ENCODE data around the gene MASP2. TPM values are rescaled to one million over a fixed set of nuclear protein-coding genes. Genes with fewer than 3 reads are reported as not detected.

MASP2 gene
- total RNA-seq, 4 donors from 2014 or later: not detected

DNA sequence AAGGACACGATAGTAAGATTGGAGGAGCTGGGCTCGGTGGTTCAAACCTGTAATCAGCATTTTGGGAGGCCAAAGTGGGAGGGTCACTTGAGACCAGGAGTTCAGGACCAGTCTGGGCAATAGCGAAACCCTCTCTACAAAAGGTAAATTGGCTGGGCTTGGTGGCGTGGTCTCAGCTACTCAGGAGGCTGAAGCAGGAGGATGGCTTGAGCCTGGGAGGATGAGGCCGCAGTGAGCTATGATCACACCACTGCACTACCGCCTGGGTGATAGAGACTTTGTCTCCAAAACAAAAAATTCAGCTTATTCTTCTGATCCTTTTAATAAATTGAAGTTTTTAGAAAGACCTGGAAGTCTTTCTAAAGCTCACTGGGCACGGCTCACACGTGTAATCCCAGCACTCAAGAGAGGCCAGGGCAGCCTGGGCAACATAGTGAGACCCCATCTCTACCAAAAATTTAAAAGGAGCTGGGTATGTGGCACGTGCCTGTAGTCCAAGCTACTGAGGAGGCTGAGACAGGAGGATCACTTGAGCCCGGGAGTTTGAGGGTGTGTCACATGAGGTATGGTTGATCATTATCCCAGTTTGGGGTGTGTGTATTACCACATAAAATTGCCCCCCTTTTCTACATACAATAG, 15.3 kb downstream of the MASP2 start:
- H3K27me3 ChIP-seq: no peaks in the 10 kb centered on the region
- no peak for DNase-seq (ENCODE audit: low spot score in 2 of 2)
- TF ChIP-seq, protein P1, sequence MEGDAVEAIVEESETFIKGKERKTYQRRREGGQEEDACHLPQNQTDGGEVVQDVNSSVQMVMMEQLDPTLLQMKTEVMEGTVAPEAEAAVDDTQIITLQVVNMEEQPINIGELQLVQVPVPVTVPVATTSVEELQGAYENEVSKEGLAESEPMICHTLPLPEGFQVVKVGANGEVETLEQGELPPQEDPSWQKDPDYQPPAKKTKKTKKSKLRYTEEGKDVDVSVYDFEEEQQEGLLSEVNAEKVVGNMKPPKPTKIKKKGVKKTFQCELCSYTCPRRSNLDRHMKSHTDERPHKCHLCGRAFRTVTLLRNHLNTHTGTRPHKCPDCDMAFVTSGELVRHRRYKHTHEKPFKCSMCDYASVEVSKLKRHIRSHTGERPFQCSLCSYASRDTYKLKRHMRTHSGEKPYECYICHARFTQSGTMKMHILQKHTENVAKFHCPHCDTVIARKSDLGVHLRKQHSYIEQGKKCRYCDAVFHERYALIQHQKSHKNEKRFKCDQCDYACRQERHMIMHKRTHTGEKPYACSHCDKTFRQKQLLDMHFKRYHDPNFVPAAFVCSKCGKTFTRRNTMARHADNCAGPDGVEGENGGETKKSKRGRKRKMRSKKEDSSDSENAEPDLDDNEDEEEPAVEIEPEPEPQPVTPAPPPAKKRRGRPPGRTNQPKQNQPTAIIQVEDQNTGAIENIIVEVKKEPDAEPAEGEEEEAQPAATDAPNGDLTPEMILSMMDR (IDR thresholded peaks at IDR 0.05): no peak
- TF ChIP-seq EP300 (IDR thresholded peaks at IDR 0.05): no peak
- TF ChIP-seq POLR2A (IDR thresholded peaks at IDR 0.05): no peak
- peaks cover 0 to 39% (median 0%) of the 10 kb centered on the region in 3 donors for H3K36me3 ChIP-seq
- H3K9me3 ChIP-seq: no peaks in the 10 kb centered on the region
- no peak overlapping the region for H3K4me3 ChIP-seq
- WGBS, 2 donors: 87 to 91% methylated on average over 10 of the region's 10 CpGs
- peaks cover 0 to 6% (median 0%) of the 10 kb centered on the region in 4 donors for H3K4me1 ChIP-seq
- H3K27ac ChIP-seq: no peak overlapping the region

DNA sequence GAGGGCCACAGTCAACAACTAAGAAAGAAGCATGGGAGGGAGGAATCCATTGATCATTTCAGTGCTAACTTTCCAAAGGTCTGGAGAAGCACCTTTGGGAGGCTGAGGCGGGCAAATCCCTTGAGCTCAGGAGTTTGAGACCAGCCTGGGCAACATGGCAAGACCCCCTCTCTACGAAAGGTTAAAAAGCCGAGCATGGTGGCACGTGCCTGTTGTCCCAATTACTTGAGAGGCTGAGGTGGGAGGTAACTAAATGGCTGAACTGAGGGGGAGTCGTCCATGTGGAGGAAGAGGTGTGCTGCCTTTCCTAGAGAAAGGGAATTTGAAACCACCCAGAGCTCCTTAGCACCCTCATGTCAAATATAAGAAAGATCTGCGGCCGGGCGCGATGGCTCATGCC, 16.2 kb downstream of the MASP2 start:
- H3K9me3 ChIP-seq: no peaks in the 10 kb centered on the region
- TF ChIP-seq, protein P1 (IDR thresholded peaks at IDR 0.05): no peak
- TF ChIP-seq EP300 (IDR thresholded peaks at IDR 0.05) (no peak), POLR2A (IDR thresholded peaks at IDR 0.05) (no peak)
- H3K36me3 ChIP-seq: peaks cover 0 to 48% (median 0%) of the 10 kb centered on the region in 3 donors
- 83 to 87% methylated on average over 9 of the region's 9 CpGs for WGBS, 2 donors
- no peak overlapping the region for H3K27ac ChIP-seq
- no peak overlapping the region for H3K4me3 ChIP-seq
- H3K4me1 ChIP-seq: peaks cover 0 to 6% (median 0%) of the 10 kb centered on the region in 4 donors
- no peak for DNase-seq (ENCODE audit: low spot score in 2 of 2)
- H3K27me3 ChIP-seq: no peaks in the 10 kb centered on the region

DNA sequence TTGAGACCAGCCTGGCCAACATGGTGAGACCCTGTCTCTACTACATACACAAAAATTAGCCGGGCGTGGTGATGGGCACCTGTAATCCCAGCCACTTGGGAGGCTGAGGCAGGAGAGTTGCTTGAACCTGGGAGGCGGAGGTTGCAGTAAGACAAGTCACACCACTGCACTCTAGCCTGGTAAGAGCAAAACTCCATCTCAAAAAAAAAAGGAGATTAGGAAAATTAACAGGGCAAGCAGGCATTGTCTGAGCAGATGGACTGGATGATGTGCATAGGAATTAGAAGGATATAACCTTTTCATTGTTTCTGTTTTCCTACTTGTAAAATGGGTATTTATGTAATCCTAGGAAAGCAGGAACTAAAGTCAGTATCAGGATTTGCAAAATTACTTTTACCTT, 19.0 kb downstream of the MASP2 start:
- no peak overlapping the region for H3K4me3 ChIP-seq
- TF ChIP-seq POLR2A (IDR thresholded peaks at IDR 0.05): no peak
- TF ChIP-seq, protein P1 (IDR thresholded peaks at IDR 0.05): no peak
- no peak for TF ChIP-seq EP300 (IDR thresholded peaks at IDR 0.05)
- H3K27me3 ChIP-seq: no peaks in the 10 kb centered on the region
- H3K9me3 ChIP-seq: no peaks in the 10 kb centered on the region
- 93 to 98% methylated on average over 3 of the region's 3 CpGs for WGBS, 2 donors
- peaks cover 0 to 71% (median 0%) of the 10 kb centered on the region in 3 donors for H3K36me3 ChIP-seq
- H3K27ac ChIP-seq: no peak overlapping the region
- DNase-seq (ENCODE audit: low spot score in 2 of 2): no peak
- peaks cover 0 to 12% (median 0%) of the 10 kb centered on the region in 4 donors for H3K4me1 ChIP-seq

DNA sequence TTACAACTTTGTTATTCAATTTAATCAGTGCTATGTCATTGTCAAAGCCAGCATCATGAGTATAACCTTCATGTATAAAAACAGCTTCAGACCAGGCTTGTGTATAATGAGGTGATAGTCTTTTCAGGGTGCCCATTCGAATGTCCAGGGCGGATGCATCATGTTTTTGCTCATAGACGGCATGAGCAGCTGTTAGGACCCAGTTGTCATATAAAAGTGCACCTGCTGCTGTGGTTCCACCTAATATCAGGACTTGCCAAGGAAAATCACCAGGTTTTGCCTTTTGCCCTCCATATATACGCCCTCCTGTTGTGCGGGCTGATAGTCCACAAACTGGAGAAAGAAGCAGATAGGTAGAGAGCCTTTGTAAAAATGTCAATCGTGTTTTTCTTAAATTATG, 19.7 kb downstream of the MASP2 start:
- WGBS, 2 donors: 68 to 73% methylated on average over 6 of the region's 6 CpGs
- H3K27me3 ChIP-seq: no peaks in the 10 kb centered on the region
- no peak overlapping the region for H3K27ac ChIP-seq
- no peaks in the 10 kb centered on the region for H3K9me3 ChIP-seq
- H3K4me1 ChIP-seq: peaks cover 0 to 12% (median 0%) of the 10 kb centered on the region in 4 donors
- TF ChIP-seq EP300 (IDR thresholded peaks at IDR 0.05) (no peak), POLR2A (IDR thresholded peaks at IDR 0.05) (no peak)
- TF ChIP-seq, protein P1 (IDR thresholded peaks at IDR 0.05): no peak
- peaks cover 0 to 78% (median 3%) of the 10 kb centered on the region in 3 donors for H3K36me3 ChIP-seq
- no peak for DNase-seq (ENCODE audit: low spot score in 2 of 2)
- no peak overlapping the region for H3K4me3 ChIP-seq

DNA sequence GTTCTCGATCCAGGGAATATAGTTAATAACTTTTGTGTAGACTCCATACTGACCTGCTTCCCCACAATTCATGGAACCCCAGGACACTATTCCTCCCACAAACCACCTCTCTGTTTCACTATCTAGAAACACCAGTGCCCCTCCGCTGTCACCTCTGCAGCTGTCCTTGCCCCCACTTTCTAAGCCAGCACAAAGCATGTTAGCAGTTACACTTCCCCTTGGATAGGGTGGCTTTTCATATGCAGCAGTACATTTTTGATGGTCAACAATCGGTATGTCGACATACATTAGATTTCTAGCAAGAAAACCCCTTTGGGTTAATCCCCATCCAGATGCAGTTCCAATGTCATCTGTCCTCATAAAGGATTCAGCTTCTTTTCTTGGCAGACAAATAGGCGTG, 20.1 kb downstream of the MASP2 start:
- 94 to 95% methylated on average over 5 of the region's 5 CpGs for WGBS, 2 donors
- TF ChIP-seq, protein P1 (IDR thresholded peaks at IDR 0.05): no peak
- no peak for TF ChIP-seq EP300 (IDR thresholded peaks at IDR 0.05)
- Histone ChIP-seq H3K4me3 (no peak overlapping the region), H3K4me1 (peaks cover 0 to 14% (median 0%) of the 10 kb centered on the region in 4 donors), H3K27ac (no peak overlapping the region), H3K27me3 (no peaks in the 10 kb centered on the region), H3K36me3 (peaks cover 2 to 83% (median 7%) of the 10 kb centered on the region in 3 donors), H3K9me3 (no peaks in the 10 kb centered on the region)
- no peak for DNase-seq (ENCODE audit: low spot score in 2 of 2)

Measured in tibial nerve (tissue), 4 donors.